ENCODE measurements around the gene ADGRD1.

The ADGRD1 gene

GRCh38 chr12:131007031-131007739 lies 53.5 kb downstream of the ADGRD1 start:
- no peak for DNase-seq (ENCODE audit: low read depth)

- DNase-seq (ENCODE audit: low read depth), result no peak
Observed at GRCh38 chr12:131007740-131008117, 54.0 kb downstream of the ADGRD1 start.

GRCh38 chr12:131008131-131008912 lies 54.6 kb downstream of the ADGRD1 start:
- DNase-seq (ENCODE audit: low read depth), result no peak

GRCh38 chr12:131008913-131009270 lies 55.2 kb downstream of the ADGRD1 start:
- no peak for DNase-seq (ENCODE audit: low read depth)

- DNase-seq (ENCODE audit: low read depth), result no peak
Observed at GRCh38 chr12:131009595-131010395, 56.1 kb downstream of the ADGRD1 start.

- no peak for DNase-seq (ENCODE audit: low read depth)
Observed at GRCh38 chr12:131010396-131011131, 56.9 kb downstream of the ADGRD1 start.

- DNase-seq (ENCODE audit: low read depth), result no peak
Observed at GRCh38 chr12:131011165-131012079, 57.7 kb downstream of the ADGRD1 start.

- no peak for DNase-seq (ENCODE audit: low read depth)
Observed at GRCh38 chr12:131012279-131013069, 58.8 kb downstream of the ADGRD1 start.

- DNase-seq (ENCODE audit: low read depth), result no peak
Observed at GRCh38 chr12:131013118-131013517, 59.4 kb downstream of the ADGRD1 start.

- DNase-seq (ENCODE audit: low read depth), result no peak
Observed at GRCh38 chr12:131014343-131014742, 60.6 kb downstream of the ADGRD1 start.

GRCh38 chr12:131015581-131016337 lies 62.1 kb downstream of the ADGRD1 start:
- DNase-seq (ENCODE audit: low read depth), result no peak

- no peak for DNase-seq (ENCODE audit: low read depth)
Observed at GRCh38 chr12:131017477-131017991, 63.8 kb downstream of the ADGRD1 start.

GRCh38 chr12:131018019-131018620 lies 64.4 kb downstream of the ADGRD1 start:
- no peak for DNase-seq (ENCODE audit: low read depth)

- no peak for DNase-seq (ENCODE audit: low read depth)
Observed at GRCh38 chr12:131018808-131019397, 65.2 kb downstream of the ADGRD1 start.

GRCh38 chr12:131020326-131021153 lies 66.8 kb downstream of the ADGRD1 start:
- no peak for DNase-seq (ENCODE audit: low read depth)

GRCh38 chr12:131021154-131021541 lies 67.4 kb downstream of the ADGRD1 start:
- no peak for DNase-seq (ENCODE audit: low read depth)

- DNase-seq (ENCODE audit: low read depth), result no peak
Observed at GRCh38 chr12:131024026-131024425, 70.3 kb downstream of the ADGRD1 start.
